Measurements from ENCODE around the gene PDE8A.

GRCh38 chr15:84960391-84961113 is 21.1 kb upstream of the PDE8A start:
- TF ChIP-seq, protein P1, sequence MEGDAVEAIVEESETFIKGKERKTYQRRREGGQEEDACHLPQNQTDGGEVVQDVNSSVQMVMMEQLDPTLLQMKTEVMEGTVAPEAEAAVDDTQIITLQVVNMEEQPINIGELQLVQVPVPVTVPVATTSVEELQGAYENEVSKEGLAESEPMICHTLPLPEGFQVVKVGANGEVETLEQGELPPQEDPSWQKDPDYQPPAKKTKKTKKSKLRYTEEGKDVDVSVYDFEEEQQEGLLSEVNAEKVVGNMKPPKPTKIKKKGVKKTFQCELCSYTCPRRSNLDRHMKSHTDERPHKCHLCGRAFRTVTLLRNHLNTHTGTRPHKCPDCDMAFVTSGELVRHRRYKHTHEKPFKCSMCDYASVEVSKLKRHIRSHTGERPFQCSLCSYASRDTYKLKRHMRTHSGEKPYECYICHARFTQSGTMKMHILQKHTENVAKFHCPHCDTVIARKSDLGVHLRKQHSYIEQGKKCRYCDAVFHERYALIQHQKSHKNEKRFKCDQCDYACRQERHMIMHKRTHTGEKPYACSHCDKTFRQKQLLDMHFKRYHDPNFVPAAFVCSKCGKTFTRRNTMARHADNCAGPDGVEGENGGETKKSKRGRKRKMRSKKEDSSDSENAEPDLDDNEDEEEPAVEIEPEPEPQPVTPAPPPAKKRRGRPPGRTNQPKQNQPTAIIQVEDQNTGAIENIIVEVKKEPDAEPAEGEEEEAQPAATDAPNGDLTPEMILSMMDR (IDR thresholded peaks at IDR 0.05), result no peak
- TF ChIP-seq EZH2 (IDR thresholded peaks at IDR 0.05) (no peak), EZH2phosphoT487 (IDR thresholded peaks at IDR 0.05) (no peak)

All from neural progenitor cell (in vitro differentiated cells).